NK-92 (cell line): ENCODE data around the gene GPBP1.

ENCODE experiments used
- DNase-seq: peaks from one replicate; lab custom pipeline; 2025; ENCODE audit not compliant: unreplicated experiment; lab: John Stamatoyannopoulos, UW

GPBP1 gene

DNA sequence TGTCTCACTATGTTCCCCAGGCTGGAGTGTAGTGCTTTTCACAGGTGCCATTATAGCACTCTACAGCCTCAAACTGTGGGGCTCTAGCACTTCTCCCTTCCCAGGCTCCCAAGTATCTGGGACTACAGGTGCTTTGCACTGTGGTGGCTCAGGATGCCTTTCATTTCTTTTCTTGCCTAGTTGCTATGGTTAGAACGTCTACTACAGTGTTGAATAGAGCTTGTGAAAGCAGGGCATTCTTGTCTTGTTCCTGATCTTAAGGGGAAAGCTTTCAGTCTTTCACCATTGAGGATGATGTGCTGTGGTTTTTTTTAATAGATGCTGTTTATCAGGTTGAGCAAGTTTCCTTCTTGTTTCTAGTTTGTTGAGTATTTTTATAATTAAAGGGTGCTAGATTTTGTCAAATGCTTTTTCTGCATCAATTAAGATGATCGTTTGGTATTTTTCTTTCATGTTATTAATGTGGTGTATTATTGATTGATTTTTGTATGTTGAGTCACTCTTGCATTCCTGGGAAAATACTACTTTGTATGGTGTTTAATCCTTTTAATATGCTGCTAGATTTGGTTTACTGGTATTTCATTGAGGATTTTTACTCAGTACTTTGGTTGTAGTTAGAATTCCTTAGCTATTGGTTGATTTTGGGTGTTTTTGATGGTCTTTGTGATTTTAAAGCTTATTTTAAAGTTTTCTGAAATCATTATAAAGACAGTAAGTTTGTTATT lies 35.6 kb downstream of the GPBP1 start:
- no peak for DNase-seq

DNA sequence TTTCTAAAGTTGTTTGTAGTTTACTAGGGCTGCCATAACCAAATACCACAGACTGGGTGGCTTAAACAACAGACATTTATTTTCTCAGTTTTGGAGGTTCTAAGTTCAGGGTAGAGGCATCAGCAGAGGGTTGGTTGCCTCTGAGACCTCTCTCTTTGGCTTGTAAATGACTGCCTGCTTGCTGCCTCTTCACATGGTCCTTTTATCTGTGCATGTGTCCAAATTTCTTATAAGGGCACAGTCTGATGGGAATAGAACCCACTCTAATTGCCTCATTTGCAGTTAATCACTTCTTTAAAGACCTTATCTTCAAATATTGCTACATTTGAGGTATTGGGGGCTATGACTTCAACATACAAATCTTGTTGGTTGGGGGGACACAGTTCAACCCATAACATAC lies 36.8 kb downstream of the GPBP1 start:
- no peak for DNase-seq

GRCh38 chr5:57211039-57211438 lies 37.2 kb downstream of the GPBP1 start:
- no peak for DNase-seq

- DNase-seq = no peak
Observed at GRCh38 chr5:57215629-57216195, 41.9 kb downstream of the GPBP1 start.

DNA sequence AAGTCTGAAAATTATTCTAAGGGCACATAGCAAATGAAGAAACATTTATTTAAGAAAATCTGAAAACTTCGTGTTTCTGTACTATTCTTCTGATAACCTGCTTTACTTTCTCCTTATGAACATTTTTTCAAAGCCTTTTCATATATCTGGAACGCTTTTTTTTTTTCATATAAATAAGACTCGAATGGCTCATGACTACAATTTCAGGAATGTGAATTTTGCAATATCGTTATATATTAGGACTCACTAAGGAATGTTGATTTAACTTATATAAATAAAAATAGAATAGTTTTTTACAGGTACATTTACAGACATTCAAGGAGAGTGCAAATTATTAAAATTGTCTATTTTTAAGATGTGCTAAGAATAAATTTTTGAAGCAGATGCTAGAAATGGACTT lies 42.9 kb downstream of the GPBP1 start:
- DNase-seq = no peak

DNA sequence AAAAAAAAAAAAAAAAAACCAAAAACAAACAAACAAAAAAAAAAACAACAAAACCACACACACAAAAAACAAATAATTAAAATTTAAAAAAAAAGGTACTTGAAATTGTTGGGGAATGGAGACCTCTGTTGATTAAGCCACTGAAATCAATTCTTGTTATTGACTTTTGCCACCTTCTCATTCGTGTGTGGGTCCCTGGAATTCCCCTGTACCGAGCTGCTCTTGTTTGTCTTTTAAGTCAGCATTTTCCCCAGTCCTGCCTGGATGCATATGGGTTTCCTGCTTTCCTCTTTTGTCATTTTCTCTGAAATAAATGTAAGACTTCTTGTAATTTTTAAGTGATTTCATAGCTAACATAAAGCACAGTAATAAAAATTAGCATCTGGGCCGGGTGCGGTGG lies 45.5 kb downstream of the GPBP1 start:
- DNase-seq = no peak

- no peak for DNase-seq
Observed at GRCh38 chr5:57221049-57221568, 47.2 kb downstream of the GPBP1 start.

GRCh38 chr5:57225553-57225952 lies 51.7 kb downstream of the GPBP1 start:
- no peak for DNase-seq

DNA sequence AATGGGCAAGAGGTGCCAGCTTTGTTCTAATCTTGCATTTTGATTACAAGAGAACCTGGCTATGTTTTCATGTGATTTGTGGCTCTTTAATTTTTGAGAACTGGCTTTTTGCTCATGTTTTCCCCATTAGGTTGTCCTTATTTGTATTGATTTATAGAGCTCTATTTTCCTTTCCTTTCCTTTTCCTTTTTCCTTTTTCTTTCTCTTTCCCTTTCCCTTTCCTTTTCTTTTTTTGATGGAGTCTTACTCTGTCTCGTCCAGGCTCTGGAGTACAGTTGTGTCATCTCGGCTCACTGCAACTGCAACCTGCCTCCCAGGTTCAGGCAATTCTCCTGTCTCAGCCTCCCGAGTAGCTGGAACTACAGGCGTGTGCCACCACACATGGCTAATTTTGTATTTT lies 55.5 kb downstream of the GPBP1 start:
- DNase-seq = no peak

- DNase-seq = no peak
Observed at GRCh38 chr5:57231607-57232006, 57.7 kb downstream of the GPBP1 start.

DNA sequence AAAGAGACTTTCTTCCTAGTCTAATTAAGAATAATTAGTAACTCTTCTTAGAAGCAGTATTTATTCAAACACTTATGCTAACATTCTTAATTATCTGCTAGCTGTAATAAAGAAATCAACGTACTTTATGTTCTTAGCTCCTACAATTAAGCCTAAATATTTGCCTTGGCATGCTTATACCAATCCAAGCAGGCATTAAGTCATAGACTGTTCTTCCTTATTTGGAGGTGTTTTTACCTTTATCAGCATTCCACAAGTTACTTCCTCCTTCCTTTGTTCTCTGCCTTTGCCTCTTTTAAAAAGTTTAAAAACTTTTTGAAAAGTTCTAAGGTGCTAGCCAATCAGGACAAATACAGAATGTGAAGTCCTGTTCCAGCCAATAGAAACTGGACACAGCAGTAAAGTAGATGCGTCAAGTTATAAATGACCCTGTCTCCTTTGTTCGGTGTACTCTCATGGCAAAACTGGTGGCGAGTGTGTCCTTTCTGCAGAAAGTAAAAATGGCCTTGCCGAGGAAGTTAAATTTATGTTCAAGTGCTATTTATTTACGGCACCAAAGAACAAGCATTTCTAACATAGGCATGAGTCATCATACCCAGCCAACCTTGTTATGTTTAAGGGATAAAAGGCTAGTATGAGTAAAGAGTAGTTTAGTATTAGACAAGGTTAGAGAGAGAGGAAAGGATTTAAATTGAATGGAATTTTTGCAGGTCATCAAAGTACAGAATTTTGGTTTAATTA lies 58.6 kb downstream of the GPBP1 start:
- no peak for DNase-seq

- no peak for DNase-seq
Observed at GRCh38 chr5:57243286-57244137, 69.7 kb downstream of the GPBP1 start.

- no peak for DNase-seq
Observed at GRCh38 chr5:57244331-57244730, 70.5 kb downstream of the GPBP1 start.

- no peak for DNase-seq
Observed at GRCh38 chr5:57246426-57246825, 72.6 kb downstream of the GPBP1 start.

- DNase-seq = no peak
Observed at GRCh38 chr5:57247765-57248164, 73.9 kb downstream of the GPBP1 start.

GRCh38 chr5:57249265-57249874 lies 75.5 kb downstream of the GPBP1 start:
- DNase-seq = no peak

DNA sequence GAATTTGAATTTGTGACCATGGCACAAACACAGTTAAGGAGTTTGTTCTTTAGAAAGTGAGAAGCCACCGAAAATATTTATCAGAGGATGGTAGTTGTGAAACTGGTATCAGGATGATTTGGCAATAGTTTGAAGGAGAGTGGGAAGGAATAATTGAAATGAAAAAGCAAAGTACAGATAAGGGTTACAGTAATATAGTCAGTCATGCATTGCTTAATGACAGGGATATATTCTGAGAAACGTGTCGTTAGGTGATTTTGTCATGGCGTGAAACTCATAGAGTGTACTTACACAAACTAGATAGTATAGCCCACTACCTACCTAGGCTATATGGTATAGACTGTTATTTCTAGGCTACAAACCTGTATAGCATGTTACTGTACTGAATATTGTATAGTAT lies 84.2 kb downstream of the GPBP1 start:
- no peak for DNase-seq

DNA sequence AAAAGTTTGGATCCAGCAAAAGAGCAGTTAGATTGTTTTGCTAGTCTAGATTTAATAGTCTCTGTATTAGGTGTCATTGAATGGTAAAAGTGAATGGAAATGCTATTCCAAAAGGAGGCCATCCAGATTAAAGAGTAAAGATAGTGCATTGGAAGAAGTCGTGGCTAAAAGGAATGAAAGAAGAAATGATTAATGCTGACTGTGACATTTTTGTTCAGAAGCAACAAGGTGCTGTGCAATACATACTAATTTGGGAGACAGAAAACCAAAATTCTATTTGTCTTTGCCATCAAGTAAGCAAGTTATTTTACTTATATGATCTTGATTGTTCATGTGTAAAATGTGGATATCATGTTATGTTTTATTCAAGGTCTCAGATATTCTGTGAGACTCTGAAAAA lies 85.1 kb downstream of the GPBP1 start:
- no peak for DNase-seq

- DNase-seq = no peak
Observed at GRCh38 chr5:57259704-57260103, 85.8 kb downstream of the GPBP1 start.

DNA sequence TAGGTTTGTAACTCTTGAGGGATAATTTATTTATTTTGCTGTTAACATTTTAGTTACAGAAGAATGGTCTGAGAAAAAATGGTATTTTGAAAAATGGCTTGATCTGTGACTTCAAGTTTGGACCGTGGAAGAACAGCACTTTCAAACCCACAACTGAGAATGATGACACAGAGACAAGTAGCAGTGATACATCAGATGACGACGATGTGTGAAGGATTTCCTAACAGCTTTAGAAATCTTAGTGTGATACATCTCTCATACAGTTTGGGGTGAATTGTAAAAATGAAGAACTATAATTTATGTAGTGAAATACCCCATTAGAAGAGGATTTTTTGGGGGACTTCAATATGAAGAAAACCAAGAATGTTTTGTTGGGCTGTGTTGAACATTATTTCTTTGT lies 88.7 kb downstream of the GPBP1 start:
- no peak for DNase-seq

GRCh38 chr5:57267805-57268204 lies 93.9 kb downstream of the GPBP1 start:
- DNase-seq = no peak
